Measurements from ENCODE around the gene UAP1L1.

- TF ChIP-seq, protein P1, sequence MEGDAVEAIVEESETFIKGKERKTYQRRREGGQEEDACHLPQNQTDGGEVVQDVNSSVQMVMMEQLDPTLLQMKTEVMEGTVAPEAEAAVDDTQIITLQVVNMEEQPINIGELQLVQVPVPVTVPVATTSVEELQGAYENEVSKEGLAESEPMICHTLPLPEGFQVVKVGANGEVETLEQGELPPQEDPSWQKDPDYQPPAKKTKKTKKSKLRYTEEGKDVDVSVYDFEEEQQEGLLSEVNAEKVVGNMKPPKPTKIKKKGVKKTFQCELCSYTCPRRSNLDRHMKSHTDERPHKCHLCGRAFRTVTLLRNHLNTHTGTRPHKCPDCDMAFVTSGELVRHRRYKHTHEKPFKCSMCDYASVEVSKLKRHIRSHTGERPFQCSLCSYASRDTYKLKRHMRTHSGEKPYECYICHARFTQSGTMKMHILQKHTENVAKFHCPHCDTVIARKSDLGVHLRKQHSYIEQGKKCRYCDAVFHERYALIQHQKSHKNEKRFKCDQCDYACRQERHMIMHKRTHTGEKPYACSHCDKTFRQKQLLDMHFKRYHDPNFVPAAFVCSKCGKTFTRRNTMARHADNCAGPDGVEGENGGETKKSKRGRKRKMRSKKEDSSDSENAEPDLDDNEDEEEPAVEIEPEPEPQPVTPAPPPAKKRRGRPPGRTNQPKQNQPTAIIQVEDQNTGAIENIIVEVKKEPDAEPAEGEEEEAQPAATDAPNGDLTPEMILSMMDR (conservative IDR thresholded peaks at IDR 0.05; ENCODE audit: low read depth, low read length): no peak
- no peak for TF ChIP-seq SMC3 (IDR thresholded peaks at IDR 0.05; ENCODE audit: low read depth, low read length)
- no peak for TF ChIP-seq NFE2L2 (IDR thresholded peaks at IDR 0.05; ENCODE audit: low read depth, low read length)
These were observed 8.5 kb upstream of the UAP1L1 start for GRCh38 chr9:137068539-137069507.
